EL (cell line): ENCODE measurements around the gene NRXN3.

Experiments
- DNase-seq: peaks from one replicate; pipeline ENCODE4 v3.0.0-alpha.2; 2016

Gene NRXN3

DNA sequence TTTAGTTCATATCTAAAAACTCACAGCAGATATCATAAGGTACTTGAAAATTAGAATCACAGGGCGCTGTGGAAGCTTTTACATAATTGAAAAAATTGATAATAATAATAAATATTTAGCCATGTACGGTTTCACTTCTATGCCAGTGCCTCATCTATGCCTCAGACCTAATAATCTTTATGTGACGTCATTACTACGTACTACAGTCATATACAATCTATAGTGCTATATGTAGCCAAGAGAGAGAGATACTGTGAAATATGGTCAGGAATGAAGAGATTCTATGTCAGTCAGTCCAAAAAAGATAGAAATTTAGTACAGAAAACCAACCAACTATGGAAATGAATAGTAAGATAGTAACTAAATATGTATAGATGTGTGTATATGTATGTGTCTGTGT is 1010.5 kb downstream of the NRXN3 start:
- no peak for DNase-seq

DNA sequence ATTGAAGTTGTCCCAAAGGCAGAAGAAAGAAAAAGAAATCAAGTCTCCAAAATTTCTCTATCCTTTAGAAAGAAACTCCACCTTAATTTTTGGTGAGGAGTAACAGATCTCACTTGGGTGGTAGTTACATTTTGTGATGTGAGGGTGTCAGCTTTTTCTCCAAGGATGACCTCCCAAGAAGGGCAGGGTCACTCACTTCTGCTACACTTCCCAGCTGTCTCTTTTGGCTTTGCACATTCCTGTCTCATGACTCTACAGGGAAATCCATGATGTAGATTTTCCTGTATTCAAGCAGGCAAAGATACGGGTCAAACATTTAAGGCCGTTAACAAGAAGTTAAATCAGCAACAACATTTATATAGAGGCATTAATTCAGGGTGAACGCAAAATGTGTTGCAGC is 1016.4 kb downstream of the NRXN3 start:
- DNase-seq = peak; percentile 72

DNA sequence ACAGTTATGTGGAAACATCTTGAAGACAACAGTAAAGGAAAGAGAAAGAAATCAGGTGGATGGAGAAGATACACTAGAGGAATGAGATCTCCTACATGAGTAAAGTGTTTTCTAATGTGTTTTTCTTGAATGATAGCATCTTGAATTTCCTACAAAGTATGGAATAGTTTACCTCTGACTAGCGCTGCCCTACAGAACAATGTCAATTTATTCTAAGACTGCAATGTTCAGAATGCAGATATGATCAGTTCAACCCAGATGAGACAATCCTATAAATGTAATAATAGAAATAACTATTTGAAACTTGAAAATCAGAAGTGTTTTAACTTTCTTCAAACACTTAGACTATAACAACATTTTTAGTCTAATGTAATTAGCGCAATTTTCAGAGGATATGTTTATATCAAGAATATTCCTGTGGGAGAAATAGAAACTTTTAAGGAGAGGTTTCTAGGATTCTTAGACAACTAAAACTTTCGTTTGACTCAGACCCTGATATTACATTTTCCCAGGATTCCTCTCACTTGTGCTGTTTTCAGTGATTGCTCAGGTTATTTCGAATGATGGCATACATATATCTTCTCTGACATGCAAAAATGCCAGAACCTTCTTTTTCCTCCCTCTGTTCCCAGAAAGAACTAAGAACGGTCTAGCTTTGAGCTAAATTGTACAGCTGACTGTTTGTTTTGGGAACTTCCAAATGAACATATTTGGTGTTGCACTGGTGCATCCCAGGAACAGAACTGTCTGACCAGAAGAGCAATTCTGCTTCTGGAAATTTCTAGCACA is 1023.7 kb downstream of the NRXN3 start:
- peak; percentile 37 for DNase-seq

DNA sequence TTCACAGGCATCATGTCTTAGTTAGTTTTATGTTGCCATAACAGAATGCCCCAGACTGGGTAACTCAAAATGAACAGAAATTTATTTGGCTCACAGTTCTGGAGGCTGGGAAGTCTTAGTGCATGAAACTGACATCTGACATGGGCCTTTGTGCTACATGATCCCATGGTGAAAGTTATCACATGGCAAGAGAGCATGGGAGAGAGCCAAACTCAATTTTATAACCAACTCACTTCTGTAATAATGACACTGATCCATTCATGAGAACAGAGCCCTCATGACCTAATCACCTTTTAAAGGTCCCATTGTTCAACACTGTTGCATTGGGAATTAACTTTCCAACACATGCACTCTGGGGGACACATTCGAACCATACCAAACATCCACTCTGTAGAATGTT is 1026.0 kb downstream of the NRXN3 start:
- no peak for DNase-seq

DNA sequence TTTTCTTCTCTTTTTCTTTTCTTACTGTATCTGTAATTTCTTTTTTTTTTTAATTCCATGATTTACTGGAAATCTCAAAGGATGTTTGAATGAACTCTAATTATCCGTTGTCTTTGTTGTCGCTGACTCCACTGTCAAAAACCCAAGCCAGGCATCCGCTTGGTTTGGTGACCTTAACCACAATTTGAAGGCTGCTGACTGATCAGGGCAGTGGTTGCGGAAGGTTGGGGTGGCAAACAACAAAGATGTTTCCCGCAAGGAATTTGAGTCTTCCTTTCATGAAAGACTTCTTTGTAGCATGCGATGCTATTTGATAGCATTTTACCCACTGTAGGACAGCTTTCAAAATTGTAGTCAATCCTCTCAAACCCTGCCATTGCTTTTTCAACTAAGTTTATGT is 1027.3 kb downstream of the NRXN3 start:
- DNase-seq = no peak

DNA sequence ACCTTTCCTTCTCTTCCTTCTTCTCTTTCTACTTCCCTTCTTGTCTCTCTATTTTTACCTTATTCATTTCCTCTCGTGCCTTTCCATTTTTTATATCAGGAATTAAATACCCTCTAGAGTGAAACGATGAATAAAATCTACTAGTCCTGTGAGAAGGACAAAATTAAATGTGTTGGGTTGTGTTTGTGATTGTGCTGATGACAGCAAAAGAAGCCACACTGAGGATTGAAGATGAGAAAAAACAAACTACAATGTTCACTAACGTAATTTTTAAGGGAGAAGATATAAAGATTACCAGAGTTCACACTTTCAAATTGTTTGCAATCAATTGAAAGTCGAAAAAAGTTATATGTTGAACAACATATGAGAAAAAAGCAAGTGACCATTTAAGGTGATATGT is 1029.0 kb downstream of the NRXN3 start:
- DNase-seq = no peak

DNA sequence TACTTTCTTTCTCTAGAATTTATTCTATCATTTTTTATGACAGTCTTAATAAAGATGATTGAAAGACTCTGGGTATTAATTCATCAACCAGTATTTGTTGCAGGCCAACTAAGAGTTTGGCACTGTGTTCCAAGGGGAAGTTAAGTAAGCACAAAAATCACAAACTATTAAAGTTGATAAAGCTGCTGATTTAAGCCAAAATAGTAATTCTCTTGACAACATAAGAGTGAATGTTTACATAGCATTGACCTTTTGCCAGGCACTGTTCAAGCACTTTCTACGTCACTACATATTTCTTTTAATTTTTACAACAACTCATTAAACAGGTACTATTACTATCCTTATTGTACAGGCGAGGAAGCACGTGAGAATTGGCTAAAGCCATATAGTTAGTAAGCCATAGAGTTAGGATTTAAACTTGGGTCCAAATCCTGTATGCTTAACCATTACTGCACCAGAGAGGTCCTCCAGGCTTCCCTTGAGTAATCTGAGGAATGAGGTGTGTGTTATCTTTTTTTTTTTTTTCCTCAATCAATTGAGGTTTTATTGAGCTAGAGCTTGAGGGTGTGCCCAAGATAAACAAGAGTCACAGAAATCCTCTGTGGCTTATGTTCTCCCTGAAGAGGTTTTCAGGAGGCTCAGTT is 1031.5 kb downstream of the NRXN3 start:
- DNase-seq = no peak

DNA sequence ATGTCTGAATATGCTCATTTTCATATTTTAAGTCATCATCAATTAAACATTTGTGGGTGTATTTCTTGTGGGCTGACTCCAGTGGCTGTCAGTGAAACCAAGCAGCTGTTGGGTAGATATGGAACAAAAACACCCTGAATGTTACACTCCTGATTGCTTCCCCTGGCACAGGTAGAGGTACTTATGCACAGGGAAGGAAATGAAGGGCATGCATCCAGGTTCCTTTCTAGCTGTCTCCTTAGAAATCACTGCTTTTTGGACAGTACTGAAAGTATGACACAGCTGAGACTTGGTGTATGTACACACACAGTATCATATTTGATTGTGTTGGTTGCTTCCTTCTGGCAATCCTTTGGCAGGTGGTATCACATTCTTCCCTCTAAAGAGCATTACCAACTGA is 1034.4 kb downstream of the NRXN3 start:
- no peak for DNase-seq

DNA sequence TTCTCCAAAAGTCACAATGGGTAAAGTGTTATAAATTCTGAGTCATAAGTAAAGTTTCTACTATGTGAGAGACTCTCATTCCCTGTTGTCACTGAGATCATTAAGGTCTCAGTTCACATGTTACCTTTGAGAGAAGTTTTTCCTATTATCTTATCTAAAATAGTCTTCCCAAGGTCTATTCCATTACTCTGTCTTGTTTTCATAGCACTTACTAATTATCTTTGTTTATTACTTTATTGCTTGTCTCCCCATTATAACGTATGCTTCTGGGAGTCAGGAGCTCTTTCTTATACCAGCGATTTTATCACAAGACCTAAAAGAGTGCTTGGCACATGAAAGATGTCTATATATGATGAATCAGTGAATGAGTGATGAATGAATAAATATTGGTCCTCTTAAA is 1039.2 kb downstream of the NRXN3 start:
- no peak for DNase-seq

DNA sequence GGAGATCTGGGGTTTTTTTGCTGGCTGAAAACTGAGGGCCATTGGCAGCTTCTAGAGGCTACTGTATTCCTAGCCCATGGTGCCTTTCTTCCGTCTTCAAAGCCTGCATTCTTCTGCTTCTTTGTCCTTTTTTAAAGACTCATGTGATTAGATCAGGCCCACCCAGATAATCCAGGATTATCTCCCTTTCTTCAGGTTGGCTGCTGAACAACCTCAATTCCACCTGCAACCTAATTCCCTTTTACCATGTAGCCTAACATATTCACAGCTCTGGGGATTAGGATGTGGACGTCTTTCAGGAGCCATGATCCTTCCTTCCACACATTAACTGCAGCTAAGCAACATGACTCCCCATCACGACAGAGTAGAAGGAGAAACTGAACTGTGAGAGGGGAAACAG is 1055.6 kb downstream of the NRXN3 start:
- no peak for DNase-seq

DNA sequence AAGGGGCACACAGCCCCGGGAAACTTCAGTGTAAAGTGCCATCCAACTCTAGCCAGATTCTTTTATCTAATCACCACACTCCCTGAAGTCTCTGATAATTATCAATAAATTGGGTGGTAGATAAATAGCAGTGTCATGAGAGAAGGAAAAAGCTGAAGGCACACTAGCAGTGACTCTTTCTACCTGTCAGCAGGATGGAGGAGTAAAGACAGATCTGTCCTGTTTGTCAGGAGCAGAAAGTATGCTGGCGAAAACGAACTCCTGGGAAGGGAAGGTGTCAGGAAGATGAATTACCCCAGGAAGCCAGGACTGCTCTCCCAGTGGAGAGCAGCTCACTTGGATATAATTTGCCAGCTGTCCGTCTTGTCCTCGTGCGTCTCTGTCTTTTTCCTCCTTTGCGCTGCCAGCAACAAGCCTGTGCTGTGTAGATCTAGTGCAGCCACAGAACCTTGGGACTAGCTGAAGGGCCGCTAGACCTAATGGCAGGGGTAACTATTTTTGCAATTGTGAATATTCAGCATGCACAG is 1059.3 kb downstream of the NRXN3 start:
- no peak for DNase-seq

DNA sequence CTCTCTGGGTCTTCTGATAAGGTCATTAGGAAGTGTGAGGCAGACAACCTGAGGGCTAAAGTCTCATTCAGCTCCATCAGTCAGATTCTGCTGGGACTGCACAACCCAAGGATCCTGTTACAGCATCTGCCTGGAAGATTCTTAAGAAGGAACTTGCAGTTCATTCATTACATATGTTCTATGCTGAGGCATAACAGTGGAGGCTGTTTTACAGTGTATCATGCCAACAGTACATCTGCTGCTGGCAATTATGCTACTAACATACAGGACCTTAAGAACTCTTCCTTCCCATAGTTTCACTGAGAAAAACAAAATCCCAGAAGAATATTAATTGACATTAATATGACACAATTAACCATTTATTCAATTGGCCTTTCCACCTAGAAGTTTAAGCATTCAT is 1072.5 kb downstream of the NRXN3 start:
- DNase-seq = no peak

DNA sequence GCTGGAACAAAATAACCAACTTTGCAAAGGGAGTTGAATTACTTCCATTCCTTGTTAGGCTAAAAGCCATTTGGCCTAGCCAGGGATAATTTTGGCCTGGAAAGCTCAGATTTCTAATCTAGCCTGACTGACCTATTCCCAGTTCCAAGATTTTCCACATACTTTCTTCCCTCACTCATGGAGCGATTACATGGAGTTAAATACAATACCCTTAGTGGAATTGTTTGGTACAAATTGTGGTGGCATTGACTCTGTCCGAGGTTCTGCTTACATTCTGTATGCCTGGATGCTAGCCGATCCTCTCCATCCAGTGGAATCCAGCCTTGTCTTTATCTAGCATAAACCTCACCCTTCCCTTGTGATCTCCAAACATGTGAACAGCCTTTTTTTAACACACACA is 1076.0 kb downstream of the NRXN3 start:
- no peak for DNase-seq

DNA sequence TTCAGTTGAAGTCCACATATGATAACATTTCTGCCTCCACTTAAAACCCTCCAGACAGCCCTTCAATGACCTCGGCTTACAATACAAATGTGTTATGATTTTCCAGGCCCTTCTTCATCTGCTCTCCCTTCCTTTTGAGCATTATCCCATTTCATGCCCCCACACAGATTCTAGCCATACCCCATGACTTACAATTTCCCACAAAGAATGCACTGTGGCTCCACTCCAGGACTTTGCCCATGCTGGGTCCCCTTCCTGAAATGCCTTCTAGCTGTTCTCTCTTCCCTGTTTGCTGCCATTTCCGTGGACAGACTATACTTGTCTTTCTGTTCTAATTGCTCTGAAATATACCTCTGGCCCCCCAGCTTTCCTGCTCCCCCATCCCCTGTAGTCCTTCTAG is 1078.0 kb downstream of the NRXN3 start:
- peak; percentile 46 for DNase-seq

DNA sequence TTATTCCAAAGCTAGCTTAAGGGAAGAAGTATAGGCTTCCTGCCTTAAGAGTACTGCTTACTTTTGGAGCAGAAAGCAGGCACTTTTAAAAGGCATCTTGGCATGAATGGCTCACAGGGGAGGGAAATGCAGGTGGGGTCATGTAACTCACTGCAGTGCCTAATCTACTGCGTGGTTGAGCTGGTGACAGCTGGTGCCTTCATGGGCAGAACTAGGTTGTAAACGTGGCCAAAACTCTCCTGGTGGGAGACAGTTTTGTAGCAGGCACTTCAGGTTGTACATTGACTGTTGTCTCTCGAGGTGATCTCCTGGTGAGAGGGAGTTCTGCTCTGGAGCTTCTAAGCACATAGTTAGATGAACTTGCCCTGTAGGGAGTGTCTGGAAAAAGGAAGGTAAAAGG is 1078.6 kb downstream of the NRXN3 start:
- no peak for DNase-seq

DNA sequence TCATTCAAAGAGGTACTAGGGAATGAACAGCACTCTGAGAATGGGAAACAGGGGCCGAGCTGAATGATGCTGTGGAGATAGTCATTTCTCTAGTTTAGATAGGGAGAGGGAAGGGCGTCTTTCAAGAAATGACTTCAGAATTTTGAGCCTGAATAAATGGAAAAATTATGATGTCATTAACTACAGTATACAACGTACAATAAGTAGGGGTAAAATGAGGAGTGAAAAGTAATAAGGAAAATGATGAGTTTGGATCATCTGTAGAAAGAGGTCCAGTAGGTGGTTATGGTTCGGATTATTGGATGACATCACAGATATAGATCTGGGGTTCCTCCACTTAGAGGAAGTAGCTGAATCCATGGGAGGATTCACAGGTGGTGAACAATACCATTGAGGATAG is 1081.1 kb downstream of the NRXN3 start:
- DNase-seq = no peak

DNA sequence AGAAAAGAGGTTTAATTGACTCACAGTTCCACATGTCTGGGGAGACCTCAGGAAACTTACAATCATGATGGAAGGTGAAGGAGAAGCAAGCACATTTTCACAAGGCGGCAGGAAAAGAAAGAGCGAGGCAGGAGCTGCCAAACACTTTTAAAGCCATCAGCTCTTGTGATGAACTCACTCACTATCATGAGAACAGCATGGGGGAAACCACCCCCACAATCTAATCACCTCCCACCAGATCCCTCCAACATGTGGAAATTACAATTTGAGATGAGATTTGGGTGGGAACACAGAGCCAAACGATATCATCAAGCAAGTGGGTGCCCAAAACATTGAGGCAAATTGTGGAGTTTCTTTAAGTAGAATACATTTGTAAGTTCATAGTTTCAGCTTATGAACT is 1083.4 kb downstream of the NRXN3 start:
- peak; percentile 2 for DNase-seq

DNA sequence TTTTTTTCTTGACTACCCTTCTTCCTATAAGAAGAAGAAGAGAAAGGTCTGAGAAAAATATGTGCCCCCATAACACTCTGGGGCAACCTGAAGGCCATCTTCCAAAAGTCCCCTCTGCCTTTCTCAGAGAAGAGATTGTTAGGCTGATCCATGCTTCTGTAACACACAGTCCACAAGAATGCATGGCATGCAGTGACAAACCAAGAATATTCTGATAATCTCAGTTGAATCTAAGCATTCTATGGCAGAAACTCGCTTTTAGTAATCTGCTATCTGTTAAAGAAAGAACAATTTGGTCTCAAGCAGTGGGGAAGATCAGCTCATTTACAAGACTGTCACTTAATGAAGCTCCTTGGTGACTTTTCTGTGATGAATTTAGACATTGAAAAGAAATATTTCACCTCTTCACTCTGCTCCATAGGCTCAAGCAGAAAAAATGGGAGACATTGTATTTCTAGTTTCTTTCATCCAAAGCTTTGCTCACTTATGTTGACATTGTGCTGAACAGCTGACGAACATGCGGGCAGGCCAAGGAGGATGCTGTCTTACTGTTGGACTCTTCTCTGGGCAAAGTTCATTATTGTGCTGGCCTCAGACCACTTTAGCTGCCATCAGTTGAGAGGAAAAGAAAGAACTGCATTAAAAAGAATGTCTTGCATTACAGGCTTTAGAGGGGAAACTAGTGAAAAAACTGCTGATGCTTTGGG is 1084.0 kb downstream of the NRXN3 start:
- DNase-seq = peak; percentile 81

DNA sequence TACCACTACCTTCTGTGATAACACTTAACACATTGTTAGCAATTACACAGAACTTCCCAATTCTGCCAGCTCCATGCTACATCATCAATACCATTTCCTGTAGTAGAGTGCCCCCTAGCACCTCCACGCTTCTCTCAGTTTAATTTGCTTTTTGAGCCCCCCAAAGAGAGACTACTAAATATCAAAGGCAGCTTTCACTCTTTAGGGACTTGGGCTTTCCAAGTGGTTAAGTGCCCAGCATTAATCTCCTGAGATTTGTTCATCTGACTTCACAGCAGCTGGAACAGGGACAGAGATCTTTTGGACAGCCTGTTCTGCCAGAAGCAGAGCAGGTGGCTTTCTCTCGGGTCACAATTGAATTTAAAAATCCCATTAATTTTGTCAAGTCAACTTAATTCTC is 1086.2 kb downstream of the NRXN3 start:
- DNase-seq = no peak

DNA sequence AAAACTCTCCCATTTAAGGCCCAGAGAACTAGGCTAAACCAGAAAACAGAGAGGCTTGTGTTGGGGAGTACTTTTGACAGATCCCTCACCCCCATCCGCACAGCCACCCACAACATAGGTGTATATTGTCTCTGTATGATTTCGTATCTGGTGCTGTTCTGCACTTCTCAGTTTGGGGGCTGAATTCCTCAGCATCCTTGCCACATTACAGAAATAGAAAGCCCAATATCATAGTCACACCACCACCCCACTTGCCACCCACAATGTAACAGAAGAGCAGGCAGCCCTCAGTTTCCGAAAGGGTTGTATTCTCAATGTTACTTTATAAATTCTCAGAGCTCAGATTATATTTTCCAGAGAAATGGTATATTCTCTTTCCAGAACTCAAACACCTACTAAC is 1090.2 kb downstream of the NRXN3 start:
- DNase-seq = no peak

DNA sequence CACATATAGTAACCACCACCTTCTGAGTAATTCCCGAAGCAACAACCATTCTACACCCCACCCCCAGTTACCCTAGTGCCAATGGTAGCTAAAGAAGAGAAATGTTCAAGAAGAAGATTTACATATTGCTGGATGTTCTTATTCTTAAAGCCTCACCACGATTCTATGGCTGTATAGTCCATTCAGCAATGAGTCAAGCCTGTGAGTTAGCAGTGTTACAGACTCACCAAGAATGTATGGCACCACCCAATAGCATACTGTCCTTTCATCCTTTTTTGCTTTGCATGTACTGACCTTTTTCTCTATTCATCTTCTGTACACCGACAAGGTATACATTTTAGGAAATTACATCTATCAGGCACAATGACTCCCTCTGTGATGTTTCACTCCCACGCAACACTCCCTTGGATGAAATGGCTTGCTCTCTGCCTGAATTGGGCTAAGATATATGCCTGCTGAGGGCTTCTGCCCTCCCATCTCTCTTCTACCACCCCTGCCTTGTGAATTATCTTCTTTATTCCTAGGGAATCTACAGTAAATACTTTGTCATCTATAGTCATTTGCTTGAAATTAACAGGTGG is 1095.3 kb downstream of the NRXN3 start:
- peak; percentile 43 for DNase-seq

DNA sequence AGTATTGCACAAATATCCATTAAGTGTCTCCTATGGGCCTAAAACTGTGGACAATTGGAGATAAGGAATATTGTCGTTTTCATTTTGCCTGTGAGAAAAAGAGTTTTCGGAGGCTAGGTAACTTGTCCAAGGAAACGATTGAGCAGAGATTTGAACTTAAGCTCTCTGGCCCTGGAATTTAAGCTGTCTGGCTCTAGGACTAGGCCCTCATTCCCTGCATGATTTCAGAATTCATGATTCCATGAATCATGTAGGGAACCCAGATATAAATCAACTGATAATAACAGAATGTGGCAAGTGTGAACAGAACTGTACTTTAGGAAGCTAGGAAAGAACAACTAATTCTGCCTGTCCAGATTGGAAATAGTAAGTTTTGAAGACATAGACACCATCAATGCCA is 1100.2 kb downstream of the NRXN3 start:
- no peak for DNase-seq

DNA sequence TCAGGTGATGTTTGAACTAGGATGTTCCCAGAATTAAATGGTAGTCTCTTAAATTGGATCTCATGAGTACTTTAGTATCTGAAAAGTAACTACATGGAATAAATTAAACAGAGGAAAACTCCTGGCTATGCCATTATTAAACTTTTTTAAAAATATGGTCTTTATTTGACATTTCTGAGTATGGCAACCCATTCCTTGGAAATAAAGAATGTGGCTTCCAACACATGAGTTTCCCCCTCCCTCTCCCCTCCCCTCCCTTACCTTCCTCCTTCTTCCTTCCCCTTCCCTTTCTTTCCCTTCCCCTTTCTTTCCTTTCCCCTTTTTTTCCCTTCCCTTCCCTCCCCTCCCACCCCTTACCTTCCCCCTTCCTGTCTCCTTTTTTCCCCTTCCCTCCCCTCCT is 1100.9 kb downstream of the NRXN3 start:
- no peak for DNase-seq
